GM21515 (cell line): Measurements from ENCODE around the gene TMEM255B.
"Not testable (repeated sequence)": the region's sequence is repeated elsewhere in the genome, so short reads cannot be mapped to it uniquely, and the experiment has no call there.

ENCODE experiments used
- ATAC-seq: cut with Tn5 transposase; IDR thresholded peaks from one replicate; pipeline ENCODE4 v1.9.1; 2021; ENCODE audit not compliant: unreplicated experiment

Gene TMEM255B

DNA sequence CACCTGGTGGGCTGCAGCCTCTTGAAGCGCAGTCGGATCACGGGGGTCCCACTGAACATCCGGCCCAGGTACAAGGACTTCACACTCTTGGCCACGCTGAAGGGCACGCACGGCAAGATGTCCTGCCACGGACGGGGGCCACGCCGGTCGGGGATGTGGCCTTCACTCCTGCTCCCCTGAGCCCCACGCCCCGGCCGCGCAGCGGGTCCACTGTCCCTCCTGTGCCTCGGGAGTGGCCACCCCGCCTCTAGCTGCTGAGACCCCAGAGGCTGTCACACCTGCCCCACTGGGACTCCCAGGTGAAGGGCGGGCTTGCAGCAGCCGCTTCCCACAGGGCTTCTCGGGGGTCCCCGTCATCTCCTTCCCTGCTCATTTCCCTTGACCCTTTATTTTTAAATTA lies 73.6 kb downstream of the TMEM255B start:
- ATAC-seq, result no peak

DNA sequence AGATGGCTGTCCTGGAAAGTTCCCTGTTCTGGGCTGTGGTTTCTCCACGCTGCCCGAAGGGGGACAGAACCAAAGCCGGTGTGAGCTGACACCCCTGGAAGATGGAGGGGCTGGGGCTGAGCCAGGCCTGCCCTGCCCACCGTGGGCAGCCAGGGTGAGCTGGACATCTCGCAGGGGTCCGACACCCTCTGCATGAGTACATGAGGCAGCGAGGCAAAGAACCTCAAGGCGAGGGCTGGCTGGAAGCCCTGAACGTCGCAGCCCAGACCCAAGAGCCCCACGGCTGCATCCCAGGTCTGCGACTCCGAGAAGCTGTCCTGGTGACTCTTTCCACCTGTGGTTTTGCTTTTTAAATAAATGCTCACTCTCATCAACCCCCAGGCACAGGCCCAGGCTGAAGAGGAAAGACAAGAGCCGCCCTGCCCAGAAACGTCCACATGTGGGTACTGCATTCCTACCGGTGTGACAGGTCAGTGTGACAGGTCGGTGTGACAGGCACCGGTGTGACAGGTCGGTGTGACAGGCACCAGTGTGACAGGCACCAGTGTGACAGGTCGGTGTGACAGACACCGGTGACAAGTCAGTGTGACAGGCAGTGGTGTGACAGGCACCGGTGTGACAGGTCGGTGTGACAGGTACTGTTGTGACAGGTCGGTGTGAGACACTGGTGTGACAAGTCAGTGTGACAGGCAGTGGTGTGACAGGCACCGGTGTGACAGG lies 74.2 kb downstream of the TMEM255B start:
- no peak for ATAC-seq

DNA sequence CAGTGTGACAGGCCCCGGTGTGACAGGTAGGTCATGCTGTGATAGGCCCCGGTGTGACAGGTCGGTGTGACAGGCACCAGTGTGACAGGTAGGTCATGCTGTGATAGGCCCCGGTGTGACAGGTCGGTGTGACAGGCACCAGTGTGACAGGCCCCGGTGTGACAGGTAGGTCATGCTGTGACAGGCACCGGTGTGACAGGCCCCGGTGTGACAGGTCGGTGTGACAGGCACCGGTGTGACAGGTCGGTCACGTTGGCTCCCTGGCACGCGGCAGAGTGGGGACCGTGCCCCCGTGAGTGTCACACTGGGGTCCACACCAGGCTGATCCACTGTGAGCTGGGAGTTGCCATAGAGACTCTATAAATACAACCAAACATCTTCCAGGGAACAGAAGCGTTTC lies 75.0 kb downstream of the TMEM255B start:
- not testable (repeated sequence) for ATAC-seq

DNA sequence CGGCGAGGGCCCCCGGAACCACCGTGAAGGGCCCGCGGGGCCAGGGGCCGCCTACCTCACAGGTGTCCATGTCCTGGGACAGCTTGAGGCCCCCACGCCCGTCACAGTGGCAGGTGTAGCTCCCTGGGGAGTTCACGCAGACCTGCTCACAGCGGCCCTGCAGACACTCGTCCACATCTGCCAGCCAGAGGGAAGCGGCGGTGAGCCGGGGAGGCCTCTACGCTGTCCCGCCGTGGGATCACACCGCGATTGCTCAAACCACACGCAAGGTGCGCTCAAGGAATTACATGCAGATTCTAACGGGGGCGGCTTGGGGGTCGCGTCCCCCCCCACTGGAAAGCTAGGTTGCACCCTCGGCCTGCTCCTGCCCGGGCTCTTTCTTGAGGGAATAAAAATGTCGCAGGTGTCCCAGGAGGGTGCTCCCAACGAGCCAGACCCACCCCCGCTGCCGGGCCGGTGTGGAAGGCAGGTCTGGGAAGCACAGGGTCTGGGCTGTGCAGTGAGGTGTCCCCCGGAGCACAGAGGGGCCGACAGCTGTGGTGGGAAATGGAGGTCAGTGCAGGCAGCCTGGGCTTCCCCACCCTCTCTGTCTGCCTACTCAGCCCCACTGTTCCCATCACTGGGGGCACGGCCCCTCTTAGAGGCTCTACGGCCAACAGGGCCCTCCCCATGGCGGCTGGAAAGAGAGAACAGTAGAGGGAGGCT lies 75.6 kb downstream of the TMEM255B start:
- no peak for ATAC-seq

DNA sequence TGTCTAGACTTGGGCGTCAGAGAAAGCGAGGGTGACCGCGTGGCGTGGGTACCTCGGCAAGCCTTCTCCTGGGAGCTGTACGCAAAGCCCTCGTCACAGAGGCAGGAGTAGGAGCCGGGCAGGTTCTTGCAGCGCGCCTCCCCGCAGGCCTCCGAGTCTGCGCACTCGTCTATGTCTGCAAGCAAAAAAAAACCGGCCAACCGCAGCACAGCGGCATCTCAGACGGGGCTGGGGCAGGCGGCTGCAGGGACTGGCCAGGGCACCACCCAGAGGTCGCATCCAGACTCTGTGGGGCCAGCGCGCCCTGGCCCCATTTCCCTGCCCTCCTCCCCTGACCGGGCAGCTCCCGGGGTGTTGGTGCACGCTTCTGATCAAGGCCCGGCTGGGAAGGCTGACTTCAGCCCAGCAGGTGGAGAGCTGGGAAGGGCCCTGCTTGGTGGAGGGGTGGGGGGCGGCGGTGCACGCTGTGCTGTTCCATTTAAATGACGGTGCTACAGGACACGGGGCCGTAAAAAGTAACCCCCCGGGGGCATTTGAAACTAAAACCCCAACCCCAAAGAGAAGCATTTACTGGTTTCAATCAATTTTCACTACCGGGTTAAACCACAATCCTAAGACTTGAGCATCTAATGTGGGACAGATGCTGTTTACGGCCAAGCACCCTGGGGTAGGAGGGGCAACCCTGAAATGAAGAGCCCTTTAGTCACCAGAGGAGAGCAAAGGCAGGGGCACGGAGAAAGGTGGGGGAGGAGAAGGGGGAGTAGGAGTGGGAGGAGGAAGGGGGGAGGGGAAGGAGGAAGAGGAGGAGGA lies 76.6 kb downstream of the TMEM255B start:
- ATAC-seq, result no peak

DNA sequence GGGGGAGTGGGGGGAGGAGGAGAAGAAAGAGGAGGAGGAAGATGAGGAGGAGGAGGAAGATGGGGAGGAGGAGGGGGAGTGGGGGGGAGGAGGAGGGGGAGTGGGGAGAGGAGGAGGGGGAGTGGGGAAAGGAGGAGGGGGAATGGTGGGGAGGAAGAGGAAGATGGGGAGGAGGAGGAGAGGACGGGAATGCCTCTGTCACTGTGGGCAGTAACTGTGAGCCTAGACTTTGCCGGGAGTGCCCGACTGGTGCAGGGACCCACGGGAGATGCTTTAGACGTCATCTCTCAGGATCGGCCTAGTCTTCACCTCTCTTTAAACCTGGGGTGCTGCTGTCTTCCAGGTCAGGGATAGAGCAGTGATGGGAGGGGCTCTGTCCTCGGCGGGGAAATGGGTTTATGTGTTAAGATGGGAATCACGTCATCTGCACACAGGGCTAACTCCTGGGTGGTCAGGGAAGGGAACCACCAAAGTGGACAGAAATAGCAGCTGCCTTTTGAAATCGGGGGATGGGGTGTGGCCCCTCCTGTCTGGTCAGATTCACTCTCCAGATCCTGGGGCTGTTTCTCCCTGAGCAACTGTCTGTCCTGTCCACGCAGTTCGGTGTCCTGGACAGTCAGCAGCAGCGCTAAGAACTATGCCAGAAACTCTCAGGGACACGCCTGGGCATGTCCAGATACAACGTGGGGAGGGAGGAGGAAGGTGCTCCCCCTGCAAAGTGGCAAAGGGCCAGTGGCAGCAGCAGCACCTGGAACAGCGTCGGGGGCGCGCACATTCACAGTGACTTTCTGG lies 77.9 kb downstream of the TMEM255B start:
- ATAC-seq, result no peak

DNA sequence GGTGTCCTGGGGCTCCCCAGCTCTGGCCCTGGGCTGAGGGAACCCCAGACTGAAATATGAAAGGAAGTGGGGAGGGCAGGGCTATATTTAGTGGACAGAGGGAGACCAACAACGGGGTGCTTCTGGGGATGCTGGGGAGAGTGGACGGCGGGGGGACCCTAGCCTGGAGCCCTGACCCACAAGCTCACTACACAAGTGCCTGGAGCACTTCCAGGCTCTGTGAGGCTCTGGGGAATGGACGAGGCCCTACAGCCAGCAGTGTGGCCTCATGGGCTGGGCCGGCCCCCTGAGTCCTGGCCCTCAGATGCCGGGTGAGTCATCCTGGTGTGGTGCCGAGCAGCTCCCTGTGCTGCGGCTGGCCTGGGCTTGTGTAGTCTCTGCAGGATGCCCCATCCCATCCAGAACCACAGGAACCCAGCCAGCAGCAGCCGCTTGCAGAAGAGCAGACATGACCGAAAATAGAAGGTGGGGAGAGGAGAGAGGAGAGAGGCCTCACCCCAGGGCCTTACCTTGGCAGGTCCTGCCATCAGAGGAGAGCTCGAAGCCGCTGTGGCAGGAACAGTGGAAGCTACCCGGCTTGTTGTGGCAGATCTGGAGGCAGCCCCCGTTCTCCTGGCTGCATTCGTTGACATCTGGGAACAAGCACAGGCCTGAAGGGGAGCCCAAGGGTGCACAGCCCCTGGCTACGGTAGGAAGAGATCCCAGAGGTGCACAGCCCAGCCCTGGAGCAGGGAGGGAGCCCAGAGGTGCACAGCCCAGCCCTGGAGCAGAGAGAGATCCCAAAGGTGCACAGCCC lies 78.7 kb downstream of the TMEM255B start:
- no peak for ATAC-seq

DNA sequence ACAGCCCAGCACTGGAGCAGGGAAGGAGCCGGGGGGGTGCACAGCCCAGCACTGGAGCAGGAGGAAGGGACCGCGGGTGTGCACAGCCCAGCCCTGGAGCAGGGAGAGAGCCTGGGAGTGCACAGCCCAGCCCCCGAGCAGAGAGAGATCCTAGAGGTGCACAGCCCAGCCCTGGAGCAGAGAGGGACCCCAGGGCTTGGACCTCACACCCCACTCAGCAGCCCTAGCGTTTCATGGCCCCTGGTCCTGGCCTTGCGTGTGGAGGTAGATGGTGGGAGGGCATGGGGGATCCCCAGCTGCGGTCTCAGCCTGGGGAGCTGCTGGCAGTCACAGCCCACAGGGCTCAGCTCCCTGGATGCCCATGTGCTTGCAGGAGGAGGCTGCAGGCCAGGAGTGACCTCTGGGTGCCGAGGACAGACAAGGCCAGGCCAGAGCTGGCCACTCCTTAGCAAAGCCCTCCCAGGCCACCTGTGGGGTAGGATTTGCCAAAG lies 79.7 kb downstream of the TMEM255B start:
- no peak for ATAC-seq

DNA sequence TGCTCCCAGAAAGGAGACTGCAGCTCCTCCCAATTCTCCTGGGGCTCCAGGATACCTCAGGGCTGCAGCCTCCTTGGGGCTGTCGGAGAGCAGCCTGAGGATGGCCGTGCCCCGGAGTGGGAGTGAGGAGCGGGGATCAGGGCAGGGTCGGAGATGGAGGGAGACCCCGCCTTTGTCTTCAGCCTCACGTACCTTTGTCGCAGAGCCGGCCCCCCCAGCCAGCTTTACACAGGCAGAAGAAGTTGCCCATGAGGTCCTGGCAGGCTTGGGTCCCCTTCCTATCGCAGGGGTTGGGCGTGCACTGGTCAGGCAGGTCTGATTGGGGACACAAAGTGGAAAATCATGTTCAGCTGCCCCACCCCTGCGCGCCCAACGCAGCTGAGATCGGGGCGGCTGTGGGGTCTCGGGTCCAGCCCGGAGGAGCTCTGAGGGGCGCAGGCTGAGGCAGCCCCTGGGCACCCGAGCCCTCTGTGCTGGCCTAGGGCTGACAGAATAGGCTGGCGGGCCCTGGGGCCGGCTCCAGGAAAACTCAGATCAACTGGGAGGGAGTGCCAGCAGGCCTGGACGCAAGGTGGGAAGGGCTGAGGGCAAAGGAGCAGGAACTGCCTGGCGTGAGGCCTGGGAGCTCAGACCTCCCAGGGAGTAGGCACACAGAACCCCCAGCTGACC lies 80.6 kb downstream of the TMEM255B start:
- ATAC-seq, result no peak

DNA sequence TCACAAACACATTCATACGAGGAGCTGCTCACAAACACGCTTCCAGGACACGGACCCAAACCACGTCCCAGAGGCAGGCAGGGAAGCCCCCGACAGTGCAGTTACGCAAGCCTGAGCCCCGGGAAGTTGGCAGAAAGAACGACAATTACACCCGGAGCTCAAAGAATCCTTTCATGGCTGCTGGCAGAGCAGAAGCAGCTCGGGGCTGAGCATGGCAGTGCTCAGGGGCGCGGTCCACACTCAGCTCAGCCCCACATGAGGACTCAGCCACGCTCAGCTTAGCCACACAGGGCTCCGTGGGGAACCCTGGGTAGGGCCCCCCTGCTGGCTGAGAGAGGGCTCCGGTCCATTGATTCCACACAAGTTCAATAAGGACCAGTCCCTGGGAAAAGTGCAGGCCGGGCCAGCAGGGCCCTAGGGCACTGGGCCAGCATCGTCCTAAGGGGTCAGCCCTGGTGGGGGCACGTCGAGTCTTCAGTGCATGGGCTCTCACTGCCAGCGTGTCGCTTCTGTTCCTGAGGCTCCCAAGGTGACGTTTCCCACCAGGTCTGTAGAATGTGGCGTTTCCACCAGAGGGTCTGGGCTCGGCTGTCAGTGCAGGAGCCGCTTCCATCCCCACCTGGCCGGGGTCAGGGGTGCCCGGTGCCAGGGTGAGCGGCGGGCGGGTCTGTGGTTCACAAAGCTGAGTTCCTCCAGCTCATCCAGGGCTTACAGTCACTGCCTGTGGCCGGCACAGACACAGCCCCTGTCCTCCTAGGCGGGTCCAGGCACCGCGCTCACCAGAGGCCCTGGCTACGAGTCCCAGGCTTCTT lies 81.7 kb downstream of the TMEM255B start:
- ATAC-seq, result no peak

DNA sequence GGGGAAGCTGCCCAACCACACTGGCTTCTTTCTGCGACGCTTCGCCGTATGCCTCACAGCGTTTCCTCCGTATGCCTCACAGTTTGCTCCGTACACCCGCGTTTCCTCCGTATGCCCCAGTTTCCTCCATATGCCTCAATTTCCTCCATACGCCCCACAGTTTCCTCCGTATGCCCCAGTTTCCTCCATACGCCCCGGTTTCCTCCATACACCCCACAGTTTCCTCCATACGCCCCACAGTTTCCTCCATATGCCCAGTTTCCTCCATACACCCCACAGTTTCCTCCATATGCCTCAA lies 82.3 kb downstream of the TMEM255B start:
- no peak for ATAC-seq

DNA sequence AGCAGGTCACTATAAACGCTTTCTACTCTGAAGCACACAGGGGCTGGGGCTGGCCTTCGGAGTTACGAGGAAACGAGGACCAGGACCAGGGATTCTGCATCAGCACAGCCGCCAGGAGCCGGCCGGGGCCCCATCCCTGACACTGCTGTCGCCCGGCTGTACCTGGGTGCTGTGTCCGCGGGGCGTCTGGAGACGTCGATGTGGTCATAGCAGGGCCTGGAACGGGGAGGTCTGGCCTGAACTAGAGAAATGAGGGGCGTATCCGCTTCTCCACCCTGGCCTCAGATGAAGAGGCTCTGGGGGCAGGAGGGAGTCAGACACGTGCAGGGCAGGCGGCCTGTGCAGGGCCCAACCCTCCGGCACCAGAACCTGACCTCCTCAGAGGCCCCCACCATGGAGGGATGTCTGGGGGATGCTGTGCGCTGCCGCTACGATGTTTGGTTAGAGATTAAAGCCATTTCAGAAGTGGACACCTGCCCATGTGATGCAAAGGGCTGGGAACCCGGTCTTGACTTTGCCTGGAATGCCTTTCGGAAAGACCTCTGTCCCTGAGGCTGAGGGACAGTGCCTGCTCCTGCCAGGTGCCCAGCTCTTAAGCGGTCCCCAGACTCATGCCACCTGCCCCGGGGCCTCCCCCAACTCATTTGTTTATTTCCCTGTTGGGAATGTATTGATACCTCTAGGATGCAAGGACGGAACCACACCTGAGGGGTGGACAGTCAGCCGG lies 83.5 kb downstream of the TMEM255B start:
- no peak for ATAC-seq

DNA sequence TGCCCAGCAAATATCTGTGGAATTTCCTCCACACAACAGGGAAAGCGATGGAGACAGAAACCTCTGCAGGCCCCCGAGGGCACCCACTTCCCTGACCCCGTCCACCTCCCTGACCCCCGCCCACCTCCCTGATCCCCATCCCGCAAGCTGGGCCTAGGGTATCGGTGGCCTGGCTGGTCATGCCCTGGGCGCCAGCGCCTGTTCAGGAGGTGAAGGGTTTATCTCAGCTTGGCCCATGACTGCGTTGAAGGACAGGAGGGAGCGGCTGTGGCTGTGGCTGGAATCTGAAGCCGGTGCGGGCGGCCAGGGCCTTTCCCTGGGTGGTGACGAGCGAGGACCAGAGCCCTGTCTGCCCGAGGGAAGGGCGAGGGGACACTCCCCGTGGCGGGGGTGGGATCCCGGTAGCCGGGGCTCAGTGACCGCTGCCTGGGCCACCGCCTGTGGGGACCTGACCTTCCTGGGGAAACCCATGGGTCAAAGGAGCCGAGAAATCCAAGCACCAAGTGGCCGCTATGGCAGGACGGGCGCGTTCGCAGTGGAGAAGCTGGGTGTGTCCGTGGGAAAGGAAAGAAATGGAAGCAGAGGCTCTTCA lies 84.1 kb downstream of the TMEM255B start:
- no peak for ATAC-seq

DNA sequence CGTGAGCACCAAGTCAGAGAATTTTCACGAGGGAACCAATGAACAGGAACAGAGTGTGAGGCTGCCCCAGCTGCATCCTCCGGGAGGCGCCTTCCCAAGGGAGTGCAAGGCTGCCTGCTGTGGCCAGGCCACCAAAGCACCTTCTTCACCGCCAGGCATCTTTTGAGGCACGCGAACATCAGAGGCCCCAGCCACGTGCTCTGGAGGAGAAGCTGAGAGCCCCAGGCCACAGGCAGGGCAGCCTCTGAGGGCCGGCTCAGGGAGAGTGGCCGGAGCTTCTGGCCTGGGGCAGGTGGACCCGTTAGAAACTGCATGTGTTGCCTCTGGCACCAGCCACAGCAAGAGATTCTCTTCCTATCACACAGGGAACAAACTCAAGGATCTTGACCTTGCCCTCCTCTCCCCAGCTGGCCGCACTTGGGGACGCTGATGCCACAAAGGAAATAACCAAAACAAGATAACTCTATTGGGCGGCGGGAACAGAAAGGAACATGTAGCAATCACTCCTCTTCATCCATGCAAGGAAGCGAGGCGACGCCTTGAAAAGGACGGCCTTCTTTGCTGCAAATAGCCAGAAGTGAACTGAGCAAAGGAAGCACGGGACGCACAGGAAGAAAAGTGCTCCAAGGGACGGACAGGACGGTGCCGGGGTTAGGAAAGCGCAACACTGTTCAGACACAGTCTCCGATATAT lies 85.0 kb downstream of the TMEM255B start:
- no peak for ATAC-seq

DNA sequence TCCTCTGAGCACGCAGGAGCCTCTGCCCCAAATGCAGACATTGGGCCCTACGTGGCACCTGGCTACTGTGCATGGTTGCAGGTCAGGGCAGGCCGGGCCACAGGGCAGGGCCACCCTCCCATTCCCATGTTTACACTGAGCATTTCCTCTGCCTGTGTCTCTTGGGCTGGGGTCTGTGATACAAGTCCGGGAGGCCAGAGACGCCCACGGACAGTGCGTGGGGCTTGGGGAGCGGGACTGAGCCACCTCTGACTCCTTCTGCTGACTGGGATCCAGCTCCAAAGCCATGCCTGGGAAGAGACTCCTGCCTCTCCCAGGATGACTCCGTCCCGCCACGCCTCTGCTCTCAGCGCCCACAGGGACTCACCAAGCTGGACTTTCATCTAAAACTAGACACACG lies 86.0 kb downstream of the TMEM255B start:
- no peak for ATAC-seq

DNA sequence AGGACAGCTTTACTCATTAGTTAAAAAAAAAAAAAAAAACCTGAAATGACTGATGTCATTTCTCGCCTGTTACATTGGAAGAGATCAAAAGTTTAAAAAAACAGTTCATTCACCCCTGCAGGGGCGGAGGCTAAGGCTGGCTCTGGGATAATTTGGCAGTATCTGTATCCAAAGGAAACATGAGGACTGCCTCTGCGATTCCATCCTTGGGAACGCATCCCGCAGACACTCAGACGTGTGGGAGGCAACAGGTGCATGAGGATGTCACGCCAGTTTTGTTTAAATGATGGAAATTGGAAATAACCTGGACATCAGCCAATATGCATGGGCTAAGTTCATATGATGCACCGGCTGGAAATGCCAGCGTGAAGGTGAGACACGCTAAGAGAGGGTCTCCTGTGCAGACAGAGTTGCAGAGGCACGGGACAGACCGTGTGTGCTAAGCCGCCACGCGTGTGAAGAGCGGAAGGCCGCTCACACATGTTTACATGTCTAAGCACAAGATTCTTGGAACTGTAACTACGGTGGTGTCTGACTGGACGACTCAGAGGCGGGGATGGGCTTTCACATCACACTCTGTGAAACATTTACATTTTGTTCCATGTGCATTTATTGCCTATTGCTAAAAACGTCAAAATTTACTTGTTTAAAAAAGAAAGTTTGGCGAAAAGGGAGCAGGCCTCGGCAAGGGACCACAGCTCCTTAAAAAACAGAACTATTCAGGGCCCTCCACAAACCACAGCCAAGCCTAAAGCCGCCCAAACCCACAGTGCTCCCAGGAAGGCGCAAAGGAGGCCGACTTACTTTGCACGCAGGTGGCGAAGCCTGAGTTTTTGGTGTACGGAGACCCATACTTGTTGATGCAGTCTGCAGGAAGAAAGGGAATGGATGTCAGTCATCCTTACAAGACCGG lies 87.0 kb downstream of the TMEM255B start:
- no peak for ATAC-seq
